Activated naive CD8-positive, alpha-beta T cell treated with anti-CD3 and anti-CD28 coated beads, Interleukin-2, amount 50 U/mL, for 24 hours (primary cell): ENCODE results near the gene RALB.
"Not testable (repeated sequence)": the region's sequence is repeated elsewhere in the genome, so short reads cannot be mapped to it uniquely, and the experiment has no call there.

Experiments used
- ATAC-seq: fragments of 150-1000 bp; cut with Tn5 transposase; one replicate; pipeline ENCODE4 v1.10.0; 2021
- DNase-seq: peaks from one replicate; pipeline ENCODE4 v3.0.0; 2021
- H3K27ac Mint-ChIP-seq: one replicate; pipeline ENCODE4 v1.8.0; 2021; ENCODE audit warnings: mild to moderate bottlenecking, mixed read lengths
- H3K27me3 Mint-ChIP-seq: one replicate; pipeline ENCODE4 v1.8.0; 2021; ENCODE audit warnings: mixed read lengths
- H3K36me3 Mint-ChIP-seq: one replicate; pipeline ENCODE4 v1.8.0; 2021; ENCODE audit warnings: low read depth, mixed read lengths
- H3K4me1 Mint-ChIP-seq: one replicate; pipeline ENCODE4 v1.8.0; 2021; ENCODE audit warnings: mixed read lengths
- H3K4me3 Mint-ChIP-seq: one replicate; pipeline ENCODE4 v1.8.0; 2021; ENCODE audit warnings: mild to moderate bottlenecking, moderate library complexity, mixed read lengths
- H3K9me3 Mint-ChIP-seq: one replicate; pipeline ENCODE4 v1.8.0; 2021; ENCODE audit warnings: mixed read lengths

RALB gene

DNA sequence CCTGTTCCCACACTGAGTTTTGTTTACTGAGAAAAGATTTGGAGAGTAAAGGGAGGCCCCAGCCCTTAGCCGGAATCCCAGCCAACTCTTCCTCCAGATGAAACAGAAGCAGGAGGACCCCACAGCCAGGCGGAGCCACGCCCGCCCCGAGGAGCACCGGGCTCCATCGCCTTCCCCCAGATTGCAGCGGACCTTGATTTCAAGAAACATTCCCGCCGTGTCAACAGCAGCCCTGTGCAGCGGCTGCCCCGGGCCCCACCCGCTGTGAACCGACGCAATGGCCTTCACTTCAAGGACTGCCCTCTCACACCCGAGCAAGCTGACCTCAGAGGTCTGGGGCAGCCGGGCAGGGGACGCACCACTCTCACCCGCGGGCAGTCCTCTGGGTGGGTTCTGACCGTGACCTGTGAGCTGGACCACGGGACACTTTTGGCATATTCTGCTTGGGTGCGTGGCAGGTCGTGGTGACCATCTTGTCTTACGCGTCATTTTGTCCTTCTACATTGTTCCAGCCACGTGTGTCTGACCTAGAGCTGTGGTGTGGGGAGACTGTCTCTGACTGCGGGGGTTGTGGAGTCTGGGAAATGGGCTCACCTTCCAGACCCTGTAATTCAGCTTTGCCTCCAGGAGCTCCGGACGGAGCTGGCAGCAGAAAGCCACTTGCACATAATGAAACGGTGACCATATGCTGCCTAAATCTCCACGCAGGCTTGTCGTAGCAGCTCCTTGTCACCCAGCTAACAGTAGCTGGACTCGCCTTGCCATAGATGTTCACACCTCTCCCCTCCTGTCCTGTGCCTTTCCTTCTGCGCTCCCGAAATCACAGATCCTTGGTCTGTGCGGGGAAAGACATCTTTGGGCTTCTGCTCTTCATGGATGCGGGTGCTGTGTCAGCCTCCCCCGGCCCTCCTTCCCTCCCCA lies 61.3 kb downstream of the RALB start:
- no peak for ATAC-seq
- peaks cover 35% of the 10 kb centered on the region for H3K4me1 Mint-ChIP-seq
- no peaks in the 10 kb centered on the region for H3K36me3 Mint-ChIP-seq
- H3K27ac Mint-ChIP-seq: no peak overlapping the region
- H3K27me3 Mint-ChIP-seq: no peaks in the 10 kb centered on the region
- H3K9me3 Mint-ChIP-seq: no peaks in the 10 kb centered on the region
- H3K4me3 Mint-ChIP-seq: peak overlapping the region; percentile 62
- DNase-seq: no peak

DNA sequence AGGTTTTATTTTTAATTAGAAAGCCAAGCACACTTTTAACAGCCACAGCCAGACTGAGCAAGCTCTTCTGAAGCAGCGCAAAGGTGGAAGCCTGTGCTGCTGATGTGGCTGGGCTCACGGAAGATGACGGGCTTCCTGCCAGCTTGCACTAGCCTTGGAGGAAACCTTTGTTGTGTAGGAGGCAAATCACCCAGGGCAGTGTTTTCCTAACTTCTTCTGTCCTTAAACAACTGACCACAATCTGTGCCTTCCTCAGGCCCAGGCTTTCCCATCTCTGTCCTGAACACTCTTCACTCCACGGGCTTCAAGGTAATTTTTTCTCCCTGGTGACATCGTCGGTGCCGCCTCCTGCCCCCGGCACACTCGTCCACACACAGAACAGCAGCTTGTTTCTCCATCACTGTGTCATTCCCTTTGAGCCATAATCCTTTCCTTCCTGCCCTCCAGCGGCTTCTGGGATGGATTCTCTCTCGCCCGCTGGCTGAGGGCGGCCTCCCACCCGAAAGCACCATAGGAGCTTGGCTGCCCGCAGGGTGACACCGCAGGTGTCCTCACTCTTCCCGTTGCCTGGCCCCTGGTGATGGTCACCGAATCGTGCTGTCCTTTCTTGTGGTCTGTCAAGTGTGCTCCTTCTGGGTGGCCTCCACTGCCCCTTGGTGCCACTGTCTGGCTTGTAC lies 62.2 kb downstream of the RALB start:
- Mint-ChIP-seq H3K27ac (no peak overlapping the region), H3K9me3 (no peaks in the 10 kb centered on the region), H3K27me3 (no peaks in the 10 kb centered on the region), H3K4me1 (peaks cover 35% of the 10 kb centered on the region), H3K4me3 (no peak overlapping the region), H3K36me3 (no peaks in the 10 kb centered on the region)
- ATAC-seq: peak; percentile 31
- DNase-seq: no peak

DNA sequence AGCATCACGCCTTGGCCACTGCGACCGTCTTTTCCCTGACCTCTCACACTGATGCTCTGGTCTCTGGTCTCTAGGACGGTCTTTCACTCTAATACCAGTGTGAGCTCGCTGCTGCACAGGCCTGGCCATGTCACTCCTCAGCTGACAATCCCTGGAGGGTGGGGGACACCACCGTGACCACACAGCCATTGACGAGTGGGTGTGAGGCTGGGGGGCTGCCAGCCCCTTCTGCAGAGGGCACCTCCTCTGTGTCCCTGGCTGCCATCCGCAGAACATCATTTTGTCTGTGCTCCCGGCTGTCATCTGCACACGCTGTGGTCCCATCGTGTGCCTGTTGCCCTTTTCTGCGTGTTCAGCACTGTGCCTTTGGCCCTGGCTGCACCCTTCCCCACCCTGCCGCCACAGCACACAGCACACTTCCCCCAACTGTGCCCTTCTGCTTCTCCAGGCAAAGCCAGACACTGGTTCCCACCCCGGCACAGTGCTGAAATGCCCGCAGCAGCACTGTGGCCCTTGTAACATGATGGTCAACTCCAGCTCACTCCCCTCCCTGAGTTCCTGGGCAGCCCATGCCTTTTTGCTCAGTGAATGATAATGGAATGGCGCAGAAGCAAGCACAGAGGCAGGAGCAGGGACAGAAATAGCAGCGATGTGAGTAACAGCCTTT lies 62.8 kb downstream of the RALB start:
- ATAC-seq: no peak
- Mint-ChIP-seq H3K27me3 (no peaks in the 10 kb centered on the region), H3K4me3 (no peak overlapping the region), H3K27ac (no peak overlapping the region), H3K36me3 (no peaks in the 10 kb centered on the region), H3K9me3 (no peaks in the 10 kb centered on the region), H3K4me1 (peaks cover 31% of the 10 kb centered on the region)
- no peak for DNase-seq

DNA sequence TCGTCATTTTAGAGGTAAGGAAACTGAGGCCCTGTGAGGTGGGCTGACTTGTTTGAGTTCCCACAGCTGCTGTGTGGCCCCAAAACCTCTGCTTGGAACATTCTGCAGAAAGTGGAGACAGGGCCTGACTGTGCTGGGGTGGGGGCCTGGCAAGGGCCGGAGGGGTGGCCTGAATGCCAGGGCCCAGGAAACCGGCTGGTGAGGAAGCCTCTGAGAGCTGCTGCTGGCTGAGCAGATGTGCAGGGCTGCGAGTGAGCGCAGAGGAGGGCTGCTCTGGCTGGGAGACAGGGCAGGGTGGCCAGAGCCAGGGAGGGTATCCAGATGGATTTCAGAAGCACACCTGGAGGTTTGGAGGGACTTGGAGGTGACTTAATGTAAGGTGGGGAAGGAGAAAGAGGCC lies 63.4 kb downstream of the RALB start:
- Mint-ChIP-seq H3K4me3 (no peak overlapping the region), H3K36me3 (no peaks in the 10 kb centered on the region), H3K27me3 (no peaks in the 10 kb centered on the region), H3K4me1 (peaks cover 30% of the 10 kb centered on the region), H3K9me3 (no peaks in the 10 kb centered on the region), H3K27ac (no peak overlapping the region)
- no peak for DNase-seq
- ATAC-seq: no peak

DNA sequence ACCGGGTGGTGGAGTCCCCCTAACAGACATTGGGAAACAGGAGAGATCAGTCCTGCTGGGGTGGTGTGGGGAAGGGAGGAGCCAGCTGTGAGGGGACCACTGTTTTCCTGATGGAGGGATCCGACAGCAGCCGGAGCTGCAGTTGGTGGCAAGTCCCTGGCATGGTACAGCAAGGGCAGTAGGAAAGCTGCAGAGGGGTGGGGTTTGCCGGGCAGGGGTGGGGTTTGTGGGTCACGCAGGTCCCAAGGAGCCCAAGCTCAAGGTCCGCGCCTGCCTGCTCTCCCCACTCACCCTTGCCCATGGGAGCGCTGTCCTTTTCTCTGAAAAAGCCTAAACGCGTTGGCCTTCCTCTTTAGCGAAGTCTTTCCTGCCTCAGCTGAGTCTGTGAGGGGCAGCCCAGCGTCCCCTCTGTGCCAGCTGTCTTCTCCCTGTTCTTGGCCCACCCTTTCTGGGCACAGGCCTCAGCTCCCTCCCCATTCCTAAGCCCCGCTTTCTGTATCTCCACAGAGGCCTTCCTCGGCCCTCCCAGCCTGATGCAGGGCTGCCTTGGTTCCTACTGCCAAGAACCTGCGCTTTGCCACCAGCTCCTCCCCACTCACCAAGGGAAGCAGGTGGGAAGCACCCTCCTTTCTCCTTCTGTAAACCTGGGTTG lies 64.0 kb downstream of the RALB start:
- DNase-seq: no peak
- no peaks in the 10 kb centered on the region for H3K36me3 Mint-ChIP-seq
- no peaks in the 10 kb centered on the region for H3K27me3 Mint-ChIP-seq
- ATAC-seq: no peak
- H3K4me1 Mint-ChIP-seq: peaks cover 30% of the 10 kb centered on the region
- no peak overlapping the region for H3K27ac Mint-ChIP-seq
- no peak overlapping the region for H3K4me3 Mint-ChIP-seq
- no peaks in the 10 kb centered on the region for H3K9me3 Mint-ChIP-seq

DNA sequence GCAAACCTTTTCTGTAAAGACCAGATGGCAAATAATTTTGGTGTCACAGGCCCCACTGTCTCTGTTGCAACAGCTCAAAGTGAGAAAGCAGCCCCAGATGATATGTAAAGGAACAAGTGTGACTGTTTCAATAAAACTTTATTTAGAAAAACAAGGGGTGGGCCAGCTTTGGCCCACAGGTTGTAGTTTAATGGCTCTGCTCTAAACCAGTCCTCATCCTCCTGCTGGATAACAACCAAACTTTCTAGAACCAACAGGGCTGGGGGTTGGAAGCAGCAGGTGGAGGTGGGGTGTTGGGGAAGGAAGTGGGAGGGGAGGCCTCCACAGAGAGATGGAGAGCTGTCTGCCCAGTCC lies 64.5 kb downstream of the RALB start:
- H3K27me3 Mint-ChIP-seq: no peaks in the 10 kb centered on the region
- no peak overlapping the region for H3K27ac Mint-ChIP-seq
- ATAC-seq (no peak), DNase-seq (no peak)
- H3K4me3 Mint-ChIP-seq: no peak overlapping the region
- H3K36me3 Mint-ChIP-seq: no peaks in the 10 kb centered on the region
- peaks cover 30% of the 10 kb centered on the region for H3K4me1 Mint-ChIP-seq
- no peaks in the 10 kb centered on the region for H3K9me3 Mint-ChIP-seq

DNA sequence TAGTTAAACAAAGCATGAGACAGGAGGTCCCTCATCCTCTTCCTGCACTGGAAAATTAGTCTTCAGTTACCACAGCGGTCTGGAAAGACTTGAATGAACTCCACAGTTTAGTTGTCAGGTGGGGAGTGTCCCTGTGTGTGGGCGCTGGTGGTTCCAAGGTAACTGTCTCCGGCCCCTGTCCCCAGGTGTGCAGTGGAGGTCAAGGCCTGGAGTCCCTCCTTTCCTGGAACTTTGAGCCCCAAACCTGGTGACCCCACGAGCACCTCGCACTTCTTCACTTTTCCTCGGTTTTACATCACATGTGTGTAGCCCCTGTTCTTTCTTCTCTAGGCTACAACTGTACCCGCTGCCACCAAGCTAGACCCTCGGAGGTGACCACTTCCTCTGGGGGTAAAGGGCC lies 65.3 kb downstream of the RALB start:
- H3K4me3 Mint-ChIP-seq: no peak overlapping the region
- no peak overlapping the region for H3K27ac Mint-ChIP-seq
- H3K9me3 Mint-ChIP-seq: no peaks in the 10 kb centered on the region
- H3K27me3 Mint-ChIP-seq: no peaks in the 10 kb centered on the region
- DNase-seq (no peak), ATAC-seq (no peak)
- peaks cover 27% of the 10 kb centered on the region for H3K4me1 Mint-ChIP-seq
- no peaks in the 10 kb centered on the region for H3K36me3 Mint-ChIP-seq

DNA sequence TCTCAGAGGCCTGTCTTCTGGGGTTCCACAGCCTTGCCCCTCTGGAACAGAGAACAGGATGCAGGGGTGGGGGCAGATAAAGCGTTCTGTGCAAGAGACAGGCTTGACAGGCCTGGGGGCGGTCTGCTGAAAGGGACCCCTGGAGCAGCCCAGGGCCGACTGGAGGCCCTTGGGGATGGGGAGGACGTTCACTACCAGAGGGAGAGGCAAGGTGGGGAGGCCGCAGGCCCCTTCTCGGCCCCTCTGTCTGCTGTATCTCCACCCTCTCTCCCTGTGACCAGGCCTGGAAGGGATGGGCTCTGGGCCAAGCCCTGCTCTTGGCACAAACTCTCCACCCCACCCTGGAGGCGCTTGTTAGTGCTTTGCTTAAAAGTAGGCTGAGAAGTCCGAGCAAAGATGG lies 66.0 kb downstream of the RALB start:
- Mint-ChIP-seq H3K9me3 (no peaks in the 10 kb centered on the region), H3K4me1 (peaks cover 20% of the 10 kb centered on the region), H3K27ac (no peak overlapping the region), H3K36me3 (no peaks in the 10 kb centered on the region), H3K4me3 (no peak overlapping the region), H3K27me3 (no peaks in the 10 kb centered on the region)
- DNase-seq (no peak), ATAC-seq (no peak)

DNA sequence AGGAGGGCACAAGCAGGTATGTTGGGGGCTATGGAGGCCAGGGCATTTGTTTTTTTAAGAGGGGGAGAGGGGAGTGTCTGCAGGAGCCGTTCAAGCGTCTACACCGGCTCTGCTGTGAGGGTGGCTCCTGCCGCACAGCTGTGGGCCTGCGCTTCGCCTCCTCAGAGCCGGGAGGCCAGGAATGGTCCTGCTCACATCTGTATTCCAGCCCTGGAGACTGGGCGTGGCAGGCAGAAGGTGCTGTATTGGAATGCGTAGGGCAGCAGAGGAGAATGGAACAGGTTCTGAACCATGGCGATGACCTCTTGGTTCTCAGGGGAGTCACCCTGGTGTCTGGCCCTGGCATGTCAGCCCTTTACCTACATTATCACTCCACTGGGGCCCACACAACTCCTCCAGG lies 66.5 kb downstream of the RALB start:
- DNase-seq: no peak
- Mint-ChIP-seq H3K4me3 (no peak overlapping the region), H3K27ac (no peak overlapping the region), H3K9me3 (no peaks in the 10 kb centered on the region), H3K36me3 (no peaks in the 10 kb centered on the region), H3K27me3 (no peaks in the 10 kb centered on the region), H3K4me1 (peaks cover 15% of the 10 kb centered on the region)
- no peak for ATAC-seq

DNA sequence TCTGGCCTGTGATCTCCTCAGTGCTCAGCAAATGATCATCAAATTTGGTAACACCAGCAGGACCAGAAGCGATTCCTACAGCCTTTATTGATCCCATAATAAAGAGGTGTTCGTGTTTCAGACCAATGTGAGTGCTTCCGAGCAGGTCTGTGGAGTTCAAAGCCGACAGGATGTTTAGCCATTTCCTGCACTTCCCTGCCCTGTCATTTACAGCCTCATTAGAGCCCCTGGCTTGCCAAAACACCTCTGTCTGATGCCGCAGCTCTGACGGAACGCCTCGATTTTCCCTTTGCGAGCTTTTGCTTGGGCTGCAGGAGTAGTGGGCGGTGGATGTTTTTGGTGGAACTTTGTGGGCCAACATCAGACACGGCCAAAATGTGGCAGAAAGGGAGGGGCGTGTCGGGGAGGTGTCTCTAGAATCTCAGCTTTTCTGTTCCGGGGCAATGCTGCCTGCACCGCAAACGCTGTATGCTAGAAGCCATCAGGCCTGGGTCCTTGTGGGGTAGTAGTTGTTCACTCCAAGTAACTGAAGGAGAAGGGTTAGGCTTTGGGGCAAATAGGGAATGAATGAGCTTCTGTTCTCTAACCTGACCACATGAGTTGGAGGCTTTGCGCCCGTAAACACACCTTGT lies 67.2 kb downstream of the RALB start:
- DNase-seq: no peak
- Mint-ChIP-seq H3K27me3 (no peaks in the 10 kb centered on the region), H3K27ac (no peak overlapping the region), H3K4me3 (no peak overlapping the region), H3K4me1 (peaks cover 8% of the 10 kb centered on the region), H3K9me3 (no peaks in the 10 kb centered on the region), H3K36me3 (no peaks in the 10 kb centered on the region)
- no peak for ATAC-seq

DNA sequence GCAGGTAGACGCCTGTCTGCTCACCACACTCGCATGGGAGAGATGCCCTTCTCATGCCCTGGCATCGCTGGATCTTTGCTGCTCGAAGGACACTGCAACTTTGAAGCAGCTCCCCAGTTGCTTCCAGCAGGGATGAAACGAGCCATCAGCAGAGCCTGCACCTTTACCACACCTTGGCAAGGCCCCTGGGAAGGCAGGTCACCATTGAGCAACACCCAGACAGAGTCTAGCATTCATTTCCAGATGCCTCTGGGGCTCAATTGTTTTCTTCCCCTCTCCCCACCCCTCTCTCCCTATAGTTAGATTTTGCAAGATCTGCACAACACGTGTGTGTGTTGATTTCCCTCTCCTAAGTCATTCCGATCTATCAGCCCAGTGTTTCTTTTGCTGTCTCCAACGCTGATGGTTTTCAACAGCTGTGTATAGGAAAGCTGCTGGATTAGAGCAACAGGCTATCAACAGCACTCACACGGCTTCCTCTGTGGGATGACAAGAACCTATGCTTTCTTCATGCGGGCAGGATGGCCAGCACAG lies 67.7 kb downstream of the RALB start:
- no peaks in the 10 kb centered on the region for H3K9me3 Mint-ChIP-seq
- no peaks in the 10 kb centered on the region for H3K27me3 Mint-ChIP-seq
- peaks cover 3% of the 10 kb centered on the region for H3K4me1 Mint-ChIP-seq
- ATAC-seq (no peak), DNase-seq (no peak)
- no peaks in the 10 kb centered on the region for H3K36me3 Mint-ChIP-seq
- no peak overlapping the region for H3K4me3 Mint-ChIP-seq
- H3K27ac Mint-ChIP-seq: no peak overlapping the region

DNA sequence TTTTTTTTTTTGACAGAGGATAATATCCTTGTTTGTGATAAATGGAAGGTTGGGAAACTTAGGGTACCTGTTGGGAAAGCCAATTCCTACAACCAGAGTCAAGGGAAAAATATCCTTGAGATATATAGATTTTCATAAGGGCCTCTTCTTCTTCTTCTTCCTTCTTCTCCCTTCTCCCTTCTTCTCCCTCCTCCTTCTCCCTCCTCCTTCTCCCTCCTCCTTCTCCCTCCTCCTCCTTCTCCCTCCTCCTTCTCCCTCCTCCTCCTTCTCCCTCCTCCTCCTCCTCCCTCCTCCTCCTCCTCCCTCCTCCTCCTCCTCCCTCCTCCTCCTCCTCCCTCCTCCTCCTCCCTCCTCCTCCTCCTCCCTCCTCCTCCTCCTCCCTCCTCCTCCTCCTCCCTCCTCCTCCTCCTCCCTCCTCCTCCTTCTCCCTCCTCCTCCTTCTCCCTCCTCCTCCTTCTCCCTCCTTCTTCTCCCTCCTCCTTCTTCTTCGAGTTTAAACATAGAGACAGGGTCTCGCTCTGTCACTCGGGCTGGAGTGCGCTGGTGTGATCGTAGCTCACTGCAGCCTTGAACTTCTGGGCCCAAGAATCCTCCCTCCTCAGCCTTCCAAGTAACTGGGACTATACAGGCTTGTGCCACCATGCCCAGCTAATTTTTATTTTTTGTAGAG lies 68.4 kb downstream of the RALB start:
- not testable (repeated sequence) for H3K4me3 Mint-ChIP-seq, H3K4me1 Mint-ChIP-seq, H3K27ac Mint-ChIP-seq, DNase-seq, H3K9me3 Mint-ChIP-seq, ATAC-seq, H3K36me3 Mint-ChIP-seq, H3K27me3 Mint-ChIP-seq

DNA sequence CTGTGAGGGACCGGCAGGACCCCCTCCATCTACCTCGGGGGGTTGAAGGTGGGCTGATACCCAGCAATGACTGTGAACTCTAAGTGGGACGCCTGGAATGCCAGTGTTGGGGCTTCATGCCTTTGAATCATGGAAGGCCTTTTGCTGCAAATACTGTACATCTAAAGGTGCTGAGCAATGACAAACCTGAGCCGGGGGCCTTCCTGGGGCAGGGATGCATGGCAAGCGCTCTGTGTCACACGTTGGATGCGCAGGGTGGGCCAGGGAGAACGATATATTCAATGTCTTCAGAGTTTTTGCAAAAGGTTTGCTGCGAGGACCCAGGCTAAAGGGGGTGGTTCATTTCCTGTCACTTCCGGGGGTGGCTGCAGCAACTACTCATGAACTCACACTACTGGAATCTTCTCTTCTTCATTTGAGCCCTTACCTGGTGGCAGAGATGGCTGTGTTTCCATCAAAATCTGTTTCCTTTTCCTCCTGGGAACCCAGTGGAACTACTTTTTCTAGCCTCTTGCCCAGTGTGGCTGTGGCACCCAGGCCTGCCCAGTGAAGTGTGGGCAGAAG lies 69.2 kb downstream of the RALB start:
- Mint-ChIP-seq H3K4me3 (no peak overlapping the region), H3K9me3 (no peaks in the 10 kb centered on the region), H3K27ac (no peak overlapping the region), H3K4me1 (peaks cover 3% of the 10 kb centered on the region), H3K27me3 (no peaks in the 10 kb centered on the region), H3K36me3 (no peaks in the 10 kb centered on the region)
- ATAC-seq (no peak), DNase-seq (no peak)
